NCI-H1694 treated with DMSO at 0.1 percent for 48 hours (cell line): Measurements from ENCODE around the gene ALK.

ENCODE experiments used
- DNase-seq: peaks from one replicate; lab custom pipeline; 2025; lab: John Stamatoyannopoulos, UW

ALK gene

DNA sequence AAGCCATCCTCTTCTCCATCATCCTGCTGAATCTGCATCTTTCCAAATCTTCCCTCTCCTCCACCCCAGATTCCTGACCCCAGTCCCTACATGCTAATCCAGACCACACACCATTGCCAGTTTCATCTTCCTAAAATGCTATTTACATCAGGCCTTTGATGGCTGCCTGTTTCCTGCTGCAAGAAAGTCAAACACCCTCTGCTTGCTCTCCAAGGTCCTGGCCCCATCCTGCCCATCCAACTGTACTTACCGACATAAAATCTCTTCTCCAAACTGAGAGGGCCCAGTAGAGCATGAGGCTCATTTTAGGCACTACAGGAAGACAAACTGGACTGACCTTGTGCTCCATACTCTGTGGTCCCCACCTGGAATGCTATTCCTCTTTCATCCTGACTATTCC is 19.0 kb downstream of the ALK start:
- DNase-seq: no peak

DNA sequence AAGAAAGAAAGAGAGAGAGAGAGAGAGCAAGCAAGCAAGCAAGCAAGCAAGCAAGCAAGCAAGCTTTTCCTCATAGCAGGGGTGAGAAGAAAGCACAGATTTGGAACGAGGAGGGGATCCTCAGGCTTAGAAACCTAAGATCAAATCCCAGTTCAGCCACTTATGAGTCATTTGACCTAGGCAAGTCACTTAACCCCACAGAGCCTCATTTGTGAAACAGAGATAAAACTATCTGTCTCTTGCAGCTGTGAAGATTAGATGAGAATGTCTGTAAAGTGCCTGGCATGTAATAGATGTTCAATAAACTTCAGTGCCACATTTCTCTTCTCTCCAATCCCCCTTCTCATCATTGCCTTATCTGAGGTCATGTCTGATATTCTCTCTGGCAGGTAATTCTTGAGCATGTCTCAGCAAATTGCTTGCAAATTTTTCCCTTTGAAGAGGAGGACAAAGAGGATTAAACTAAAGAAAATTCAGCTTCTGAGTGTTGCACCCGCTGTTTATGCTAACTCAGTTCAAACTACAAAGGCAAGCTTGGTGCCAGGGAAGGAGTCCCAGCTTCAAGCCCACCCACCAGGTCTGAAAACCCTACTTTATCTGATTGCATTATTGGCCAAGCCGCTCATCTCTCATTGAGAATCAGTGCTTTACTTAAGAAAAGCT is 20.3 kb downstream of the ALK start:
- no peak for DNase-seq

DNA sequence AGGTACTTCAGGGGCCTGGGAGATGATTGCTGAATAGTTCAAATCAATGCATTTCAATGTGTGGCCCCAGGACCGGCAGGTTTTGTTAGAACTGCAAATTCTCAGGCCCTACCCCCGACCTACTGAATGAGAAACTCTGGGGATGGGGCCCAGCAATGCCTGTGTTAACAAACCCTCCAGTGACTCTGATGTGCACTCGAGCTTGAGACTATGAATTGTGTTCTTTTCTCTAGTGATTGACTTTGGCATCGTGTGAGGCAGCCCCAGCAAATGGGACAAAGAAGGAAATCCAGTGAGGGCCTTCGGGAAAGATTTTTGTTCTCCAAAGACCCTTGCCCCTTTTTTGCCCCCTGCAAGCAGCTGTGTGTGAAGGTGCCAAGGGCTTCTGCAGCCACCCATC is 22.4 kb downstream of the ALK start:
- DNase-seq: no peak

DNA sequence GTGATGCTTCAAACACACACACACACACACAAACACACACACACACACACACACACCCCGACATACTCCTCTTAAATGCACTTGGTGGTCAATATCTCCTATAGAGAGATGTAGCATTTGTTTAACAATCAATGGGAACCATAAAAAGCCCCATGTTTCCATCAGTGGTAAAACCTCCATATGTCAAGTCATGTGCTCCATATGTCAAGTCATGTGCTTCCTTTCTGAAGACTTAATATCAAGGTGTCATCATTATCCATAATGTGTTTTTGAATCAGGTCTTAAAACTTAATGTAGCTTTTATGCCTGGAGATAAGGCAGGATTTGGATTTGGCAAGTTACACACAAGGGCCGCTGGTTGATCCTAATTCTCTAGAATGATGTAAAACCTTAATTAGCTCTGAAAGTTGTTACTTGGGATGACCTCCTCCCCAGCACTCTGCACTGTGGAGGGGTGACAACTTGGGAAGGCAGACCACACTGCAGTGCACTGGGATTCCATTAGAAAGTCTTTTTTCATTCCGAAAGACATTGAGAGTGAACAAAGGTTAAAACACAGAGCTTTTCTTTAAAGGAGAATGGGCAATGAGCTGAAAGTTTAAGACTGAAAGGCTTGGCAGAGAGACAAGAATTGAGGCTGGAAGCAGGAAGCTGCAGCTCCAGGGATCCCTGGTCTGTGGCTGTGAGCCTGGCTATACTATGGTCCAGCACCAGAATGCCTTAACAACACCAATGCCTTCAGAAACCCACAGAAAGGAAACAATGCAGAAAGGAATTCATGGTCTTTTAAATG is 26.4 kb downstream of the ALK start:
- no peak for DNase-seq

DNA sequence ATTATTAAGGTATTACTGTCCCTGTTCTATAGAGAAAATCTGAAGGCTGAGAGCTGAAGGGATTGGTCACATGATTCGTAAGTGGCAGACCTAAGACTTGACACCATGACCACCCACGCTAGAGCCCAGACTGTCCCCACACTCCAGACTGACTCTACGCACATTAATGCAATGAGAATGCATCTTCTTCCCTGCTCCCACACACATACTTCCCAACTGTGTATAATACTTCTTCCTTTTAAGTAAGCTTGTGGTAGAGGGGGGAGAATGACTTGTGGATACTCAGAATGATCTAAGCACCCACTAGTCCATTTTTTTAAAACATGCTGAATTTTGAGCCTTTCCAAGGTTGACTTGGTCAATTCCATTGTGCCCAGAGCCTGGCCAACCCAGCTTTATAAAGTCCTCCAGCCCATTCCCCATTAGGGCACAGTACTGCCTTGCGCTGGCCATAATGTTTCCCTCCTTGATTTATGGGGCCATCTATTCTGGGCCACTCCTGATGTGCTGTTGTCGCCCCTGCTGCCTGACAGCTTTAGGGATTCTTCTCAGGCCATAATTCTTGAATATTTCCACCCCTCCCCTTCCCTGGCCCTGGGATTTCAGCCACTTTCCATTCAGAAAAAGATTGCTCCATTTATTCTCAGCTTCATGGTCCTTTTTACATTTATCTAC is 28.7 kb downstream of the ALK start:
- no peak for DNase-seq

DNA sequence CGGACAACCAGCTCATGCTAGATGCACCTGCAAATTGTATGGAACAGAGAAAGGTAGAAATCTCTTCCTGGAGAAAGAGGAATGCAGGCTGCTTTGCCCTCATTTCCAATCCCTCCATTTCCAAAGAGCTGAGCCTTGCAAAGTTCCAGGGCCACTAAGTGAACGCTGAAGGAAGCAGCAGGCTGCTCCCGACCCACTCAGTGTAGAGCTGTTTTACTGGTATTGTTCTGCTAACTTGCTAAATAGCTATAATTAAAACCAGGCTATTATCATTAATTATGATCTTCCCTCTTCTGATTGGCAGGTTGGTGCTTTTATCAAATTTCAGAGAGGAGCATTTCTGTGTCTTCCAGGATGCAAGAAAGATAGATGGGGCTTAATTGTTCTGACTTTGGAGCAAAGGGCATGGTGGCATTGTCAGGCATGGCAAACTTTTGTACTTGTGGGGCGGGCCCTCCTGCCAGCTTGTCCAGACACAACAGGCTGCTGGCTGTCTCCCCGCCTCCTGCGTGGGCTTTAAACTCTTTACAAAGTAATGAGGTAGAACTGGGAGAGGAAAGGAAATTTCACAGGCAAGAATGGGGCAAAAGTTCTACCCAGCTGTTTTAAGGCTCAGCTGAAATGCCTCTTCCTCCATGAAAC is 40.2 kb downstream of the ALK start:
- no peak for DNase-seq

DNA sequence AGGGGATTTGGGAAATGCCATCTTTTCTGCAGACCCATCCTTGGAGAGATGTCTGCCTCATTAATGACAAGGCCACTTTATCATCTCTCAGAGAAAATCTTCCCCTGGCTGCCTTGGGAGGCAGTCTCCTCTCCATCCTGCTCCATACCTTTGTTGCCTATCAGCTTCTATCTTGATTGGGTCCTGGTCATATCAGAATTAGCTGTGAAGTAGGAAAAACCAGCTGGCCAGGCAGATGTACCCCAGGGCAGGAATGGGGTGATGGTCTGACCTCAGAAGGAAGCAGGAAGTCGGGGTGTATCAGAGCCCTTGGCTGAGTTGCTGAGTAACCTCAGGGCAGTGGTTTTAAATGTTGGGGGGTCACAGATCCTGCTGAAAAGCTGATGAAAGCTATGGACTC is 41.3 kb downstream of the ALK start:
- no peak for DNase-seq

DNA sequence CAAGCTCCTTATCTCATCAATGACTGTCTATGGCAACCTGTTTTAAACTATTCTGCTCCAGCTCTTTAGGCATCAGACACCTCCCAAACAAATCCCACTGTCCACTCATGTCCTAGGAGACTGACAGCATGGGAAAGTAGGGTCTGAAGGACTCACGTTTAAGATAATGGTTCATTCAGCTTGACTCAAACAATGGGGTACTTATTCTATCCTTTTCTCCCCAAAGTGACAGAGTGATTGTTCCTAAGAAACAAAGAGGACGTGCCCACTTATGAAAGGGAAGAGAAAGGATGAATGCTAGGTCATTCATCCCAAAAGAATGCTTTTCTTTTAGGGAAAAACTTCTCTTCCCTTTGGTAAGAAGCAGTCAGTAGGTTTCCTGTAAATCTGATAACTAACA is 41.9 kb downstream of the ALK start:
- no peak for DNase-seq

DNA sequence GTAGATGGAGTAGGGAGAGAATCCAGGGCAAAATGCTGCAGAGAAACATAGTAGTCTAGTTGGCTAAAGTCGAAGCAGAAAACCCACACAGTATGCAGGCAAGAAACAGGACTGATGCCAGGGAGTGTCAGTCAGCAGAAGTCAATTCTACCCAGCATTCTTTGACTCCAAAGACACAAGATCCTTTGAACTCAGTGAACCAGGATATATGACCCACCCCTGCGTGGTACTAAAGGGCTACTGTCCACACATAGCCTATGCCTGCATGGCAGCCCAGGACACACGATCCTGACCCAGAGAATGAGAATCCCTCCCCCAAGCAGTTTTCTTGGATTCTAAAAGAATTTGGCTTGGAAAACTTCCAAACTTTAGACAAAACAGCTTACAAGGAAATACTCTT is 42.5 kb downstream of the ALK start:
- no peak for DNase-seq

DNA sequence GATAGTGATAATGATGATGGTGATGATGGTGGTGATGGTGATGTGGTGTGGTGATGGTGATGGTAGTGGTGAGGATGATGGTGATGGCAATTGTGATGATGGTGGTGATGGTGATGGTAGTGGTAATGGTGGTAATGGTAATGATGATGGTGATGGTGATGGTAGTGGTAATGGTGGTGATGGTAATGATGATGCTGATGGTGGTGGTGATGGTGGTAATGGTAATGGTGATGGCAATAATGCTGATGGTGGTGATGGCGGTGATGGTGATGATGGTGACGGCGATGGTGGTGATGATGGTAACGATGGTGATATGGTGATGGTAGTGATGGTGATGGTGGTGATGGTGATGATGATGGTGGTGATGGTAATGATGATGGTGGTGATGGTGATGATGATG is 45.0 kb downstream of the ALK start:
- no peak for DNase-seq

DNA sequence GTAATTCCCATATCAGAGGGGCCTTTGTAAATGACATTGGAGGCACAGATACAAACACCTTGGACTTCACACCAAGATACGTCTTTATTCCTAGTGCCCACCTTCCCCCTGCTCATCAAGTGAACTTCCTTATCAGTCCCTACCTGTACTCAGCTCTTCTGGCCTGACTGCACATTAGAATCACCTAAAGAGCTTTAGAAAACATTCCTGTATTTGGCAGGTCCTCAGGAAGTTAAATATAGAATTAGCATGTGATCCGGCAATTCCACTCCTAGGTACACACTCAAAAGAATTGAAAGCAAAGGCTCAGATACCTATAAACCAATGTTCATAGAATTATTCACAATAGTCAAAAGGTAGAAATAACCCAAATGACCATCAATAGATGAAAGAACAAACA is 46.6 kb downstream of the ALK start:
- DNase-seq: no peak

DNA sequence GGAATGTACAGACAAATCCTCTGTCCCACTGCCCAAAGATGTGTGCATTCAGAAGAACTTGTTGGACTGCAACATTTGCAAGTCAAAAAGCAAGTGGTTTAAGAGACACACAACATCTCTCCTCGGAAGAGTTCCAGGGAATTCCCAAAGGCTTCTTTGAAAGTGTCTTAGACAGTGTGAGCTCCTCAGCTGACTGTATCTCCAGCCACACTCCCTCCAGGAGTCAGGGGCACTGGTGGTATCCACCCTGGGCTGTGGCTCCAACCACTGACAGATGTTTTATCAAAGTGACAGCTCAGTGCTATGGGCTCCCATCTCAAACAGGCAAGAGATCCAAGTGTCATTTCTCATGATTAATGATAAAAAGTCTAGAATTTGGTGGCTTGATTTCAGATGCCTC is 48.5 kb downstream of the ALK start:
- no peak for DNase-seq

DNA sequence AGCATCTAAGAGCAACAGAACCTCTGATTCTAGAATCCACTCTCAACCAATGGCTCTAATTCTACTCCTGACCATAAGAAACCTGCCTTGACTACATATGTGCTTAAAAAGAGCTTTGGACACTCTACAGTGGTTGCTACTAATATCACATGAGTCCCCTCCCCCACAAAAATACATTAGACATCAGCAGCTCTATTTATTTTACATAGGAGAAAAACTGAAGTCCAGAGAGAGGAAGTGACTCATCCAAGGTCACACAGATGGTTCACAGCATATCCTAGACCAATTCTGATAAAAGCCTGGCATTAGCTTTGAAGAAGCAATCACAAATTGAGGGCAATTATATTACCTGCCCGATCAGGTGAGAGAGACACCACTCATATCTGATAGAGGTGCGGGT is 49.8 kb downstream of the ALK start:
- no peak for DNase-seq

DNA sequence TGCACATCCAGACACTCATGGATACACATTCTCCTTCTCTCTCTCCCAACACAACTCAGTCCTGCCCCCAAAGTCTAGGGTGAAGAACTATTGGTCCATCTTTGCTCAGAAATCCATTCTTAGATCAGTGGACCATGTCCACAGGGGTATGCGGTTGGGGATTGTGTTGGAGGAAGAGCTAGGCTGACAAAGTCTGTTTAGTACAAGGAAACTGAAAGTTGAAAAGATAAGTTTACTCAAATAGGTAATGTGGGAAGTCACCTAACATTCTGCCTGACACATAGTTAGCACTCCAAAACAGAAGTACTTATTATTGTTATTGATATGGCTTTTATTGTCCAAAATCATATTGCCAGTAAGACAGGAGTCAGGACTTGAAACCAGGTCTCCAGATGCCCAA is 55.9 kb downstream of the ALK start:
- DNase-seq: no peak

DNA sequence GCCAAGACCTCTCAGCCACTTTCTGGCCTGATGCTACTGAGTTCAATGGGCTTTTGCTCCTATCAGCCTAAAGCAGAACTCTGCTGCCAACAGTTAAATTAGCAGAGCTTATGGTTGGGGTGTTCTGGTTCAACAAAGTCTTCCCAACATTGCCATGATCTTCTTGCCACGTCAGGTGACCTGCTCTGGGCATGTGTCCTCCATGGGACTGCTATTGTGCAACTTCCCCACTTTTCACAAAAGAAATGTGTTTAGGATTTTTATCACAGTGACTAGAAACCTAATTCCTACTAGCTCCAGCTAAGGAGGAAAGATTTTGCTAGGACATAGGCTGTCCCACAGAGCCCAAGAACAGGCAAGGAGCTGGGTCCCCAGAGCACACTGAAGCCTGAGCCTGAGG is 56.4 kb downstream of the ALK start:
- DNase-seq: no peak

DNA sequence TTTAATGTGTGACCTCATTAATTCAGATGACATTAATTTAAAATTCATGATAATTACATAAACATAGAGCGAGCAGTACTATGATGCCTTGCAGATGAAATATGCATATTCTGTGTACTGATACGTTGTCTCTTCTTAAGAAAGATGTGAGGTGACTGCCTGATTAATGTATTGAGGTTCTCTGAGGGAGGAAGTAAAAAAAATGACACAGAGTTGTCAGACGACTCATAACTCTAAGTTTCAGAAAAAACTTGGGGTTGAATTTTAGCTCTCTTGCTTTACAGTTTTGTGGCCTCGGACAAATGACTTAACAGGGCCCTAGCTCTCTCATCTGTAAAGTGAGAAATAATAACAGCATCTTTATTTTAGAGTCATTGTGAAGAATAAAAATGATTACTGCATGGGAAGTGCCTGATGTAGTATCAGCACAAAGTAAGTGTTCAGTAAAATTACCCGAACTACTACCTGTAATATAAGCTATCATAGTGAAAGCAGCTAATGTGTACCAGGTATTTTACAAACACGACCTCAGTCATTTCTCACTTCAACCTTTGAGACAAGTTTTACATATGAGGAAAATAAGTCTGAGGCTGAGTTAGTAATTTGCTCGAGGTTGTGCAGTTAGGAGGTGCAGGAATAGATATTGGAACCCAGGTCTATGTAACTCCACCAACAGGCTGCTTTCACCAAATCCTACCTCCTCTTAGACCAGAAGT is 65.3 kb downstream of the ALK start:
- no peak for DNase-seq

DNA sequence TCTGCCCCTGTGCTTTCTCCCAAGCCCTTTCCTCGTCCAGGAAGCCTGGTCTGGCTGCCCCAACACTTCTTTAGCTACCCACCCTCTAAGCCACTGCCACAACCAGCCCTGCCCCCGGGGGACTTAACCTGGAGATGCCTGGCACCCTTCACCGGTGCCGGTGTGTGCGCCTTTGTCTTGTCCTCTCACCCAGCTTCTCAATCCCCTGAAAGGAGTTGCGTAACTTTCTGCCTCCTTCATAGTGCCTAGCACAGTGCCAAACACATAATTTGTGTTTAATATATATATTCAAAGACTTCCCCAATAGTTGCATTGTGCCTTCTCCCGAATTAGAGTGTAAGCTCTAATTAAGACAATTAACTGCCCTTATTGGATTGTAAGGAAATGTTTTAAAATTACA is 70.6 kb downstream of the ALK start:
- no peak for DNase-seq

DNA sequence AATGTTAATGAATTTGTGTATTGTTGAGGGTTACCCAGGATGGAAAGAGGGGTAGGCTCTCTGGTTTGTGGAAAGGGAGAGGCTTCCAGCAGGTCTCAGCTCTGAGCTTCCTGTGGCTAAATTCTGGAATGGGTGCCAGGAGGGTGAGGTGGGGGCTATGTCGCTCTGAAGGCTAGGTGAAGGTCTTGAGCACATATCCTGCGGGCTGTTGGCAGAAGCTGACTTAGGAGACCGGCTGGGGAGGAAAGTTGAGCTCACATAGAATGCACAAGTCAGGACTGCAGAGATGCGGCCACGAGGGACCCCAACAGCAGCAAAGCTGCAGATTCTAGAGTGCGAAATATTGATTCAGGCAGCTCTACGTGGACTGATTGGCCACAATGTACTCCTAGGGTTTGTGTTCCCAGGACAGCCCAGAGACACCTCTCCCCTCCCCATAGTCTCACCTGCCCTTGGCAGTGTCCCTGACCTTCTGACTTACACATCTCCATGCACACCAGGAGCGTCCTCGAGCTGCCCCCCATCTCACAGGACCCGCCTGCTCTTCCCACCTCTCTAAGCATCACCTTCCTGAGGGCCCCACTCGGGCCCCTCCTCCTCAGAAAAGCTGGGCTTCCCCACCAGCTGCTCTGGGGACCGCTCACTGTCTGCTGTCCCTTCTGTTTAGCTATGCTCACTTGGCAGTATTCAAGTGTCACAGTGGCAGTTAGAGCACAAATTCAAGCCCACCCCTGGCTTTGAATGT is 72.6 kb downstream of the ALK start:
- no peak for DNase-seq

DNA sequence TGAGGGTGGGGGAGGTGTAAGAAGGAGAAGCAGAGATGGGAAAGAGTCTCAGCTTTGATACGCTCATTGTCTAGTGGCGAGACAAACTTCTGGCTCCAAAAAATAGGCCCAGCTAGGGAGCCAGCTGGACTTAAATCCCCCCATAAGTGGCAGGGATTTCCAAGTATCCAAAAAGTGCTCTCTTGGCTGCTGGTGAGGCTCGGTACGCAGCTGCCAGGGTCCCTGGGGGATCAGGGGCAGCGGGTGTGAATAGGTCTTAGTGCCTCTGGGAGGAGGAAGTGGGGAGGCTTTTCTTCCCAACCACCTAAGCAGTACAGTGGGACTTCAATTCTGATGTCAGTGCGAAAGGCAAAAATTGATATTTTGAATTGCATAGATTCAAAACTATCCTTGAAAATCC is 73.5 kb downstream of the ALK start:
- DNase-seq: no peak

DNA sequence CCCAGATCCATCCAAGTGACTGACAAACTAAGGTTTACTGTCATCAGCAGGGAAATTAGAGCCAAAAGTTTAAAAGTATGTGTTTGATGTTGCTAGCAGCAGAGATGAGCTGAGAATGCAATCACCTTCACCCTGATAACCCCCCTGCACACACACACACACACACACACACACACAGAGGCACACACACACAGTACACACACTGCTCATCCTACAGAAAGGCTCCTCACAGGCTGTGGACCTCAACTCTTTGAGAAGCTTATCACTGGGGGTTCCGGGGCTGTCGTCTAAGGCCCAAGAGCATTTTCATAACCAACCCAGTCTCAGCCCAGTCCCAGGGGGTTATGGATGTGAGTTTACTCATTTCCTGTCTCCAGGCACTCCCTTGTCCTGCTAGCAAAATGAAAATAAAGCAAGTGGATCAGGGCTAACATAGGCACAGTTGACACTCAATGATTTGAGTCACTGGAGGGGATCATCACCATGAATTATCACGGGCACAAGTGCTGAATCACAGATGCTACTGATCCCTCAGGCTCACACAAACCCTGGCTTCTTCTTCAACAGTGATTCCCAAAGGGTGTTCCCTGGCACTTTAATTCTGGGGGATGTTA is 76.6 kb downstream of the ALK start:
- no peak for DNase-seq

DNA sequence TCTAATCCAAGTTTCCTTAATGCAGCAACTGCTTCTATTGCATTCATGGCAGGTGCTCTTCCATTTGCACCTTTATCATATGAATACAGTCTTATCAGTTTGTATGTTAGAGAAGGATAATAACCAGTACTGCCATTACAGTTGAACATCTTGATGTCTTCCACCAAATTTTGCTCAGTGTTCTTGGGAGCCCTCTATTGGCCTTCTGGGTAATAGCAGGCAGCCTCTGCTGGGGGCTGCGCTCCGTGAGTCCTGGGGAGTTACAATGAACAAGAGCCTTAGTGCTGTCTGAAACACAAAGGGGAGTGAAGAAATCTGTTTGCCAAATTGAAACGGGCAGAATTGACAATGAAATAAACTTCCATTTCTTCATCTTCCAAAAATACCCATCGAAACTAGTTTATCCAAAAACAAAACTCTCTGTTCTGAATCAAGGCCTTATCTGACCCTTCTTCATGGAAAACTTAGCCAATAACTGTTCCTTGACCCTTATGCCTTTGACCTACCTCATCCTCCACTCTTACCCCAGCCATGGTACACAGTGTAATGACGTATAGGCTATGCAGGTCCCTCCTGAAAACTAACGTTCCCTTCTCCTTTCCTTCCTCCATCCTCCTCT is 79.9 kb downstream of the ALK start:
- DNase-seq: peak; percentile 58
